ENCODE data around the gene C20orf144. TPM values are rescaled to one million over a fixed set of nuclear protein-coding genes. Genes with fewer than 3 reads are reported as not detected.

Gene C20orf144
- total and polyA plus RNA-seq, 4 donors = not detected

- Histone ChIP-seq H3K9ac (ENCODE audit: low read depth in 1 of 2, low read length in 2 of 2) (no peak overlapping the region), H3K4me3 (ENCODE audit: low read depth in 1 of 3, low read length in 3 of 3) (no peak overlapping the region), H3K27ac (ENCODE audit: low read depth in 1 of 2, low read length in 2 of 2) (no peak overlapping the region), H3K27me3 (ENCODE audit: control insufficient read depth in 4 of 4, insufficient read depth in 4 of 4, low read length in 3 of 4) (no peaks in the 10 kb centered on the region), H3K9me3 (ENCODE audit: control insufficient read depth in 4 of 4, low read length in 3 of 4) (no peaks in the 10 kb centered on the region), H3K36me3 (ENCODE audit: control insufficient read depth in 4 of 4, insufficient read depth in 3 of 4, low read depth in 1 of 4, low read length in 3 of 4) (no peaks in the 10 kb centered on the region), H3K4me1 (ENCODE audit: control insufficient read depth in 4 of 4, insufficient read depth in 4 of 4, low read length in 3 of 4) (peaks cover 0 to 16% (median 13%) of the 10 kb centered on the region in 4 donors)
- peak; percentile 74 for TF ChIP-seq CTCF (IDR thresholded peaks at IDR 0.05; ENCODE audit: low read depth, low read length, missing input control)
- TF ChIP-seq ZBTB33 (IDR thresholded peaks at IDR 0.05) = no peak
- TF ChIP-seq HNF4A (conservative IDR thresholded peaks at IDR 0.05) = peak; percentile 14 to 21
- TF ChIP-seq REST (IDR thresholded peaks at IDR 0.05) = no peak
- TF ChIP-seq FOXA1 (IDR thresholded peaks at IDR 0.05) = no peak
- peak; percentile 87 to 94 for TF ChIP-seq RAD21 (IDR thresholded peaks at IDR 0.05)
- TF ChIP-seq ATF3 (IDR thresholded peaks at IDR 0.05) = no peak
- TF ChIP-seq YY1 (IDR thresholded peaks at IDR 0.05) = no peak
- TF ChIP-seq JUND (IDR thresholded peaks at IDR 0.05) = no peak
- TF ChIP-seq HNF4G (IDR thresholded peaks at IDR 0.05) = no peak
- no peak for TF ChIP-seq EGR1 (IDR thresholded peaks at IDR 0.05; ENCODE audit: low read depth in 2 of 2)
- no peak for TF ChIP-seq MAX (IDR thresholded peaks at IDR 0.05)
- TF ChIP-seq FOXA2 (IDR thresholded peaks at IDR 0.05) = no peak
- WGBS = 48% methylated on average over 16 of the region's 16 CpGs
- peak; percentile 69 for DNase-seq (ENCODE audit: low spot score)
Measured at GRCh38 chr20:33653218-33653899, 8.8 kb upstream of the C20orf144 start.

GRCh38 chr20:33653900-33654596 is 8.1 kb upstream of the C20orf144 start:
- H3K9me3 ChIP-seq (ENCODE audit: control insufficient read depth in 4 of 4, low read length in 3 of 4) = no peaks in the 10 kb centered on the region
- H3K27ac ChIP-seq (ENCODE audit: low read depth in 1 of 2, low read length in 2 of 2) = no peak overlapping the region
- no peaks in the 10 kb centered on the region for H3K27me3 ChIP-seq (ENCODE audit: control insufficient read depth in 4 of 4, insufficient read depth in 4 of 4, low read length in 3 of 4)
- DNase-seq (ENCODE audit: low spot score) = no peak
- H3K36me3 ChIP-seq (ENCODE audit: control insufficient read depth in 4 of 4, insufficient read depth in 3 of 4, low read depth in 1 of 4, low read length in 3 of 4) = peaks cover 0 to 1% (median under 1%) of the 10 kb centered on the region in 4 donors
- no peak overlapping the region for H3K9ac ChIP-seq (ENCODE audit: low read depth in 1 of 2, low read length in 2 of 2)
- WGBS = 81% methylated on average over 11 of the region's 11 CpGs
- TF ChIP-seq HNF4A (conservative IDR thresholded peaks at IDR 0.05) (no peak), EGR1 (IDR thresholded peaks at IDR 0.05; ENCODE audit: low read depth in 2 of 2) (no peak), REST (IDR thresholded peaks at IDR 0.05) (no peak), ATF3 (IDR thresholded peaks at IDR 0.05) (no peak)
- peaks cover 0 to 10% (median 9%) of the 10 kb centered on the region in 4 donors for H3K4me1 ChIP-seq (ENCODE audit: control insufficient read depth in 4 of 4, insufficient read depth in 4 of 4, low read length in 3 of 4)
- H3K4me3 ChIP-seq (ENCODE audit: low read depth in 1 of 3, low read length in 3 of 3) = no peak overlapping the region
